DND-41 (cell line): ENCODE measurements around the gene EPAS1.

Source experiments
- ATAC-seq: fragments of 200-7000 bp; cut with Tn5 transposase; 3 replicates; pipeline ENCODE4 v1.9.1; 2021; ENCODE audit warnings: low read depth; ENCODE audit not compliant: insufficient read depth
- DNase-seq: peaks from one replicate; pipeline ENCODE4 v3.0.0-alpha.2; 2020
- H2AFZ ChIP-seq: 2 replicates; pipeline ENCODE4 v1.6.0; 2012; ENCODE audit warnings: low read depth, low read length
- H3K27ac ChIP-seq: 2 replicates; pipeline ENCODE4 v1.5.1; 2012; ENCODE audit warnings: low read length, inconsistent platforms
- H3K27me3 ChIP-seq: fragments of 200-600 bp; sonication (generic); 2 replicates; pipeline ENCODE4 v1.6.0; 2012; ENCODE audit warnings: low read length, mild to moderate bottlenecking, inconsistent platforms; ENCODE audit not compliant: insufficient read depth, poor library complexity
- H3K36me3 ChIP-seq: 2 replicates; pipeline ENCODE4 v1.5.1; 2012; ENCODE audit warnings: low read length, inconsistent platforms; ENCODE audit not compliant: insufficient read depth
- H3K4me1 ChIP-seq: 2 replicates; pipeline ENCODE4 v1.5.1; 2012; ENCODE audit warnings: mild to moderate bottlenecking, low read length; ENCODE audit not compliant: insufficient read depth
- H3K4me2 ChIP-seq: 2 replicates; pipeline ENCODE4 v1.6.0; 2012; ENCODE audit warnings: mild to moderate bottlenecking, moderate library complexity, low read length, inconsistent platforms; ENCODE audit not compliant: insufficient read depth
- H3K4me3 ChIP-seq, 2 experiments: fragments of 200-600 bp in 1 of 2; shearing (Covaris generic) in 1 of 2; 2 replicates each; pipeline ENCODE4 v1.5.1; 2012 to 2016; ENCODE audit warnings: inconsistent platforms in 2 of 2, low read length in 2 of 2, mild to moderate bottlenecking in 2 of 2, low read depth in 1 of 2, moderate library complexity in 1 of 2
- H3K79me2 ChIP-seq: 2 replicates; pipeline ENCODE4 v1.6.0; 2012; ENCODE audit warnings: low read length, inconsistent platforms; ENCODE audit not compliant: insufficient read depth
- H3K9ac ChIP-seq: 2 replicates; pipeline ENCODE4 v1.6.0; 2012; ENCODE audit warnings: low read depth, mild to moderate bottlenecking, inconsistent platforms, low read length, moderate library complexity
- H3K9me3 ChIP-seq: 2 replicates; pipeline ENCODE4 v1.5.1; 2012; ENCODE audit warnings: low read length, moderate library complexity, mild to moderate bottlenecking, inconsistent platforms; ENCODE audit not compliant: insufficient read depth, severe bottlenecking
- H4K20me1 ChIP-seq: 2 replicates; pipeline ENCODE4 v1.6.0; 2012; ENCODE audit warnings: low read length; ENCODE audit not compliant: insufficient read depth
- CTCF ChIP-seq: IDR thresholded peaks from 2 replicates; pipeline ENCODE4 v1.5.1; 2012; ENCODE audit warnings: borderline replicate concordance, low read length, moderate library complexity, mild to moderate bottlenecking; ENCODE audit not compliant: poor library complexity, severe bottlenecking; ENCODE audit errors: extremely low read depth
- EZH2 ChIP-seq: IDR thresholded peaks from 3 replicates; pipeline ENCODE4 v1.6.1; 2012; ENCODE audit warnings: borderline replicate concordance, low read depth, mild to moderate bottlenecking, moderate library complexity, low read length, inconsistent platforms; ENCODE audit not compliant: severe bottlenecking

The EPAS1 gene

GRCh38 chr2:46381263-46381849 lies 84.1 kb downstream of the EPAS1 start:
- no peaks in the 10 kb centered on the region for H3K4me1 ChIP-seq
- no peak overlapping the region for H3K4me2 ChIP-seq
- H3K27ac ChIP-seq, result no peak overlapping the region
- TF ChIP-seq CTCF, result no peak
- TF ChIP-seq EZH2, result no peak
- H3K4me3 ChIP-seq, result no peak overlapping the region
- no peak overlapping the region for H2AFZ ChIP-seq
- H3K36me3 ChIP-seq, result no peaks in the 10 kb centered on the region
- DNase-seq, result no peak
- ATAC-seq, result no peak
- H3K27me3 ChIP-seq, result no peaks in the 10 kb centered on the region
- H3K79me2 ChIP-seq, result no peaks in the 10 kb centered on the region
- H4K20me1 ChIP-seq, result no peaks in the 10 kb centered on the region
- no peak overlapping the region for H3K9ac ChIP-seq
- no peaks in the 10 kb centered on the region for H3K9me3 ChIP-seq

GRCh38 chr2:46381871-46382270 lies 84.7 kb downstream of the EPAS1 start:
- Histone ChIP-seq H3K4me3 (no peak overlapping the region), H3K9me3 (no peaks in the 10 kb centered on the region), H3K4me2 (no peak overlapping the region), H3K4me1 (no peaks in the 10 kb centered on the region), H3K27ac (no peak overlapping the region), H4K20me1 (no peaks in the 10 kb centered on the region), H3K79me2 (no peaks in the 10 kb centered on the region), H3K9ac (no peak overlapping the region), H3K36me3 (no peaks in the 10 kb centered on the region), H2AFZ (no peak overlapping the region), H3K27me3 (no peaks in the 10 kb centered on the region)
- ATAC-seq (no peak), DNase-seq (no peak)
- TF ChIP-seq EZH2 (no peak), CTCF (no peak)

GRCh38 chr2:46382331-46383112 lies 85.3 kb downstream of the EPAS1 start:
- no peak overlapping the region for H3K4me3 ChIP-seq
- no peak overlapping the region for H2AFZ ChIP-seq
- H3K4me2 ChIP-seq, result no peak overlapping the region
- no peaks in the 10 kb centered on the region for H3K79me2 ChIP-seq
- no peaks in the 10 kb centered on the region for H4K20me1 ChIP-seq
- H3K9me3 ChIP-seq, result no peaks in the 10 kb centered on the region
- ATAC-seq, result no peak
- no peak for DNase-seq
- no peak overlapping the region for H3K9ac ChIP-seq
- no peaks in the 10 kb centered on the region for H3K27me3 ChIP-seq
- no peak for TF ChIP-seq CTCF
- no peak for TF ChIP-seq EZH2
- no peaks in the 10 kb centered on the region for H3K4me1 ChIP-seq
- no peak overlapping the region for H3K27ac ChIP-seq
- H3K36me3 ChIP-seq, result no peaks in the 10 kb centered on the region
